MCF 10A (cell line): Measurements from ENCODE around the gene PAX4. TPM values are rescaled to one million over a fixed set of nuclear protein-coding genes. Genes with fewer than 3 reads are reported as not detected.

Source experiments
- BruUV-seq: library from RNA; stranded (reverse); fragments of 400-500 nt; replicated peaks from 2 replicates; lab custom pipeline; 2021; lab: Mats Ljungman, UMichigan
- CTCF ChIA-PET: fragments of 300-600 bp; sonication (Branson Sonifier 250); formaldehyde crosslinking; extraction: SDS; loops from one replicate; lab custom pipeline; 2021; ENCODE audit warnings: antibody characterized with exemption, inconsistent platforms; lab: Yijun Ruan, JAX
- POLR2A ChIA-PET: fragments of 300-600, 350-650 bp; sonication (Branson Sonifier 250); formaldehyde crosslinking; extraction: SDS; loops from one replicate; lab custom pipeline; 2020; ENCODE audit warnings: antibody characterized with exemption, inconsistent platforms; lab: Yijun Ruan, JAX
- DNase-seq: peaks from one replicate; pipeline ENCODE4 v3.0.0-alpha.2; 2018; ENCODE audit not compliant: unreplicated experiment
- H3K27ac Mint-ChIP-seq: one replicate; pipeline ENCODE4 v1.8.0; 2022; ENCODE audit warnings: mild to moderate bottlenecking, low read depth, mixed read lengths; ENCODE audit not compliant: unreplicated experiment
- H3K27me3 Mint-ChIP-seq: one replicate; pipeline ENCODE4 v1.8.0; 2022; ENCODE audit warnings: mixed read lengths; ENCODE audit not compliant: insufficient read depth, unreplicated experiment
- H3K36me3 Mint-ChIP-seq: one replicate; pipeline ENCODE4 v1.8.0; 2022; ENCODE audit warnings: mild to moderate bottlenecking, moderate library complexity, mixed read lengths; ENCODE audit not compliant: insufficient read depth, unreplicated experiment
- H3K4me1 Mint-ChIP-seq: one replicate; pipeline ENCODE4 v1.8.0; 2022; ENCODE audit warnings: mixed read lengths; ENCODE audit not compliant: insufficient read depth, unreplicated experiment
- H3K4me3 Mint-ChIP-seq: one replicate; pipeline ENCODE4 v1.8.0; 2022; ENCODE audit warnings: mild to moderate bottlenecking, moderate library complexity, mixed read lengths; ENCODE audit not compliant: unreplicated experiment
- H3K9me3 Mint-ChIP-seq: one replicate; pipeline ENCODE4 v1.8.0; 2022; ENCODE audit warnings: mixed read lengths; ENCODE audit not compliant: unreplicated experiment
- intact Hi-C: fragments of 100-400 bp; cut with micrococcal nuclease; formaldehyde crosslinking; loops from 2 replicates; pipeline ENCODE4 v1.14.1; 2022
- total RNA-seq: library from RNA; stranded (reverse); gene quantifications from 2 replicates; pipeline ENCODE4 v1.2.3, GENCODE V29; 2022
- TF ChIP-seq, protein P1 (sequence below): fragments of 200-600 bp; IDR thresholded peaks from one replicate; pipeline ENCODE4 v1.8.0; 2022; ENCODE audit warnings: antibody characterized with exemption, mild to moderate bottlenecking; ENCODE audit not compliant: unreplicated experiment

The PAX4 gene
- total RNA-seq, 1 experiment from 2014 or later: not detected

DNA sequence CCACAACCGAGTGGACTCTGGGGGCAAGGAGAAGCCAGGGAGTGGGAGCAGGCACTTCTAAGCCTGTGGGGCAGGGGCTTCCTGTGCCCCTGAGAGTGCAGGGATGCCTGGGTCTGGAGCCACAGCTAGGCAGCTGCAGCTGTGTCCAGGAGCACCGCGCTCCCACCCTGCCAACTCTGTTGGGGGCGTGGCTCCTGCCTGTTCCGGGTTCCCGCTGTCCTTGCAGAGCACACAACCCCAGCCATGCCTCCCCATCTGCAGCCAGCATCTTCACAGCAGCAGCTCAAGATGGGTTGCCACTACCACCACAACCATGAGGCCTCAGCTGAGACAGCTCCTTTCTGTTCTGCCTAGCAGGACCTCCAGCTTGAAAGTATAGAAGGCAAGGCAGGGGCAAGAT lies 8.6 kb downstream of the PAX4 start:
- H3K4me1 Mint-ChIP-seq: no peaks in the 10 kb centered on the region
- no peak overlapping the region for H3K4me3 Mint-ChIP-seq
- BruUV-seq: no TSS peak
- DNase-seq: no peak
- ChIA-PET CTCF (no interaction called here), POLR2A (no interaction called here)
- peaks cover 8% of the 10 kb centered on the region for H3K9me3 Mint-ChIP-seq
- H3K27ac Mint-ChIP-seq: no peak overlapping the region
- H3K36me3 Mint-ChIP-seq: no peaks in the 10 kb centered on the region
- intact Hi-C loops: no loop called here
- TF ChIP-seq, protein P1, sequence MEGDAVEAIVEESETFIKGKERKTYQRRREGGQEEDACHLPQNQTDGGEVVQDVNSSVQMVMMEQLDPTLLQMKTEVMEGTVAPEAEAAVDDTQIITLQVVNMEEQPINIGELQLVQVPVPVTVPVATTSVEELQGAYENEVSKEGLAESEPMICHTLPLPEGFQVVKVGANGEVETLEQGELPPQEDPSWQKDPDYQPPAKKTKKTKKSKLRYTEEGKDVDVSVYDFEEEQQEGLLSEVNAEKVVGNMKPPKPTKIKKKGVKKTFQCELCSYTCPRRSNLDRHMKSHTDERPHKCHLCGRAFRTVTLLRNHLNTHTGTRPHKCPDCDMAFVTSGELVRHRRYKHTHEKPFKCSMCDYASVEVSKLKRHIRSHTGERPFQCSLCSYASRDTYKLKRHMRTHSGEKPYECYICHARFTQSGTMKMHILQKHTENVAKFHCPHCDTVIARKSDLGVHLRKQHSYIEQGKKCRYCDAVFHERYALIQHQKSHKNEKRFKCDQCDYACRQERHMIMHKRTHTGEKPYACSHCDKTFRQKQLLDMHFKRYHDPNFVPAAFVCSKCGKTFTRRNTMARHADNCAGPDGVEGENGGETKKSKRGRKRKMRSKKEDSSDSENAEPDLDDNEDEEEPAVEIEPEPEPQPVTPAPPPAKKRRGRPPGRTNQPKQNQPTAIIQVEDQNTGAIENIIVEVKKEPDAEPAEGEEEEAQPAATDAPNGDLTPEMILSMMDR: no peak
- H3K27me3 Mint-ChIP-seq: peaks cover 26% of the 10 kb centered on the region

DNA sequence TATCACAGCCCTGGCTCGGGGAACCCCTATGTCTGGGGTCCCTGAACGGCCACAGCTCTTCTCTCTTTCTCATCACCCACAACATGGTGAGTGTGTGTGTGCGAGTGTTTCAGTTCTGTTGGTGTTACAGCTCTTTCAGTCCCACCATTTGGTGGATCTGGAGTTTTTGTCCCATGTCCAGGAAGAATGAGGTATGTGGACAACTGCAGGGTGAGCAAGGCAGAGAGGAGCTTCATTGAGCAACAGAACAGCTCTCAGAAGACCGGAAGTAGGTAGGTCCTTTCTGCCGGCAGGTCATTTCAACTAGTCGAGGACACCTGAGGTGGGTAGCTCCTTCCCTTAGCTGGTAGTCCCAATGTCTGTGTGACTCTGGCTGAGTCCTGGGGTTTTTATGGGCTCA lies 9.5 kb downstream of the PAX4 start:
- BruUV-seq: no TSS peak
- ChIA-PET POLR2A (interaction anchor here (1.0 kb wide), 1 partner anchor 20 kb away, joined by 3 read pairs; no protein-coding TSS in a partner anchor), CTCF (no interaction called here)
- Mint-ChIP-seq H3K36me3 (no peaks in the 10 kb centered on the region), H3K27me3 (peaks cover 17% of the 10 kb centered on the region), H3K9me3 (peaks cover 8% of the 10 kb centered on the region), H3K4me3 (no peak overlapping the region), H3K27ac (no peak overlapping the region), H3K4me1 (no peaks in the 10 kb centered on the region)
- DNase-seq: no peak
- intact Hi-C loops: no loop called here
- TF ChIP-seq, protein P1: no peak

DNA sequence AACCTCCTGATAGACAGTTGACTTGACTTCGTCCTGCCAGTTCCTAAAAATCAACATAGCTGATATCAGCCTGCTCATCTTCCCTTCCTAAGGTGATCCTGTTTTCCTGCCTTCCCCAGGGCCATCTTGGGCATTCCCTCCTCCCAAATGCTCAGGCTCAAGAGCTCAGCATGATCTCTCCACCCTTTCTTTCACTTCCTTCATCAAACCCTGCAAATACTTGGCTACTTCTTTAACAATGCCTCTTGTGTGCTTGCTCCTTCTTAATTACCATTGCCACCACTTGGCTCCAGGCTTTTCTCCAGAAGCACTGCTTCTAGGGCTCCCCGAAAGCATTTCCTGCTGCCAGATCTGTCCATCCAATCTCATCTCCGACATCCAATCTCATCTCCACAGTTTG lies 17.1 kb downstream of the PAX4 start:
- H3K4me3 Mint-ChIP-seq: no peak overlapping the region
- no peaks in the 10 kb centered on the region for H3K4me1 Mint-ChIP-seq
- no peak for DNase-seq
- peaks cover 18% of the 10 kb centered on the region for H3K27me3 Mint-ChIP-seq
- no TSS peak for BruUV-seq
- H3K9me3 Mint-ChIP-seq: no peaks in the 10 kb centered on the region
- POLR2A ChIA-PET: no interaction called here
- CTCF ChIA-PET: interaction anchor here (0.6 to 1.0 kb wide), 2 partner anchors 13 to 27 kb away, joined by 3 read pairs; partner anchors contain the start of gene ARF5
- no peaks in the 10 kb centered on the region for H3K36me3 Mint-ChIP-seq
- H3K27ac Mint-ChIP-seq: no peak overlapping the region
- TF ChIP-seq, protein P1: no peak
- intact Hi-C loops: no loop called here

DNA sequence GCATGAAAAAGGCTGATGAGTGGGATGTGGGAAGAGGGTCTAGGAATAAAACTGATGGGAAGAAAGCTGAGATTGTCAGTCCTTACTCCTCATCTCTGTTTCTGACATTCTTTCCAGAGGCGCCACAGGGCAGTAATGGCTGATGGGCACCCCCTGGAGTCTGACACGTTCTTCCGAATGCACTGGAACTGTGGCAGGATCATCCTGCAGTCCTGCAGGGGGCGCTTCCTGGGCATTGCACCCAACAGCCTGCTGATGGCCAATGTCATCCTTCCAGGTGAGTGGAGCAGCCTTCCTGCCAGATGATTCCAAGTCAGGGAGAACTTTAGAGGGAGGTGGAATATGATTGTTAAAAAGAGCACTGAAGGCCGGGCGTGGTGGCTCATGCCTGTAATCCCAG lies 19.6 kb downstream of the PAX4 start:
- Mint-ChIP-seq H3K9me3 (no peaks in the 10 kb centered on the region), H3K36me3 (no peaks in the 10 kb centered on the region), H3K4me3 (no peak overlapping the region), H3K27ac (no peak overlapping the region), H3K4me1 (no peaks in the 10 kb centered on the region), H3K27me3 (peaks cover 18% of the 10 kb centered on the region)
- BruUV-seq: no TSS peak
- CTCF ChIA-PET: interaction anchor here (1.0 kb wide), 1 partner anchor 9 kb away, joined by 3 read pairs; no protein-coding TSS in a partner anchor
- peak; percentile 31 for DNase-seq
- TF ChIP-seq, protein P1: peak; percentile 27
- POLR2A ChIA-PET: no interaction called here
- intact Hi-C loops: no loop called here
